Panc1 (cell line): ENCODE data around the gene CHCHD3.

ENCODE experiments used
- POLR2AphosphoS5 ChIP-seq: IDR thresholded peaks from 2 replicates; pipeline ENCODE4 v1.6.1; 2012; ENCODE audit warnings: mild to moderate bottlenecking, low read depth, low read length, moderate library complexity
- SIN3A ChIP-seq: IDR thresholded peaks from 2 replicates; pipeline ENCODE4 v1.6.1; 2012; ENCODE audit warnings: low read depth, mild to moderate bottlenecking, low read length, moderate library complexity, borderline replicate concordance; ENCODE audit not compliant: insufficient read depth
- TF ChIP-seq, protein P1 (sequence below): fragments of 450-650 bp; IDR thresholded peaks from 2 replicates; pipeline ENCODE4 v1.5.1; 2017; ENCODE audit warnings: mild to moderate bottlenecking
- TF ChIP-seq, protein P2 (sequence below), 2 experiments: IDR thresholded peaks; 2 replicates each; pipeline ENCODE4 v1.6.1; 2011 to 2012; ENCODE audit warnings: low read depth in 2 of 2, control low read depth in 1 of 2, low read length in 1 of 2, mild to moderate bottlenecking in 1 of 2, moderate library complexity in 1 of 2; ENCODE audit not compliant: insufficient read depth in 1 of 2

- TF ChIP-seq, protein P1, sequence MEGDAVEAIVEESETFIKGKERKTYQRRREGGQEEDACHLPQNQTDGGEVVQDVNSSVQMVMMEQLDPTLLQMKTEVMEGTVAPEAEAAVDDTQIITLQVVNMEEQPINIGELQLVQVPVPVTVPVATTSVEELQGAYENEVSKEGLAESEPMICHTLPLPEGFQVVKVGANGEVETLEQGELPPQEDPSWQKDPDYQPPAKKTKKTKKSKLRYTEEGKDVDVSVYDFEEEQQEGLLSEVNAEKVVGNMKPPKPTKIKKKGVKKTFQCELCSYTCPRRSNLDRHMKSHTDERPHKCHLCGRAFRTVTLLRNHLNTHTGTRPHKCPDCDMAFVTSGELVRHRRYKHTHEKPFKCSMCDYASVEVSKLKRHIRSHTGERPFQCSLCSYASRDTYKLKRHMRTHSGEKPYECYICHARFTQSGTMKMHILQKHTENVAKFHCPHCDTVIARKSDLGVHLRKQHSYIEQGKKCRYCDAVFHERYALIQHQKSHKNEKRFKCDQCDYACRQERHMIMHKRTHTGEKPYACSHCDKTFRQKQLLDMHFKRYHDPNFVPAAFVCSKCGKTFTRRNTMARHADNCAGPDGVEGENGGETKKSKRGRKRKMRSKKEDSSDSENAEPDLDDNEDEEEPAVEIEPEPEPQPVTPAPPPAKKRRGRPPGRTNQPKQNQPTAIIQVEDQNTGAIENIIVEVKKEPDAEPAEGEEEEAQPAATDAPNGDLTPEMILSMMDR, result no peak
- no peak for TF ChIP-seq POLR2AphosphoS5
- TF ChIP-seq, protein P2, sequence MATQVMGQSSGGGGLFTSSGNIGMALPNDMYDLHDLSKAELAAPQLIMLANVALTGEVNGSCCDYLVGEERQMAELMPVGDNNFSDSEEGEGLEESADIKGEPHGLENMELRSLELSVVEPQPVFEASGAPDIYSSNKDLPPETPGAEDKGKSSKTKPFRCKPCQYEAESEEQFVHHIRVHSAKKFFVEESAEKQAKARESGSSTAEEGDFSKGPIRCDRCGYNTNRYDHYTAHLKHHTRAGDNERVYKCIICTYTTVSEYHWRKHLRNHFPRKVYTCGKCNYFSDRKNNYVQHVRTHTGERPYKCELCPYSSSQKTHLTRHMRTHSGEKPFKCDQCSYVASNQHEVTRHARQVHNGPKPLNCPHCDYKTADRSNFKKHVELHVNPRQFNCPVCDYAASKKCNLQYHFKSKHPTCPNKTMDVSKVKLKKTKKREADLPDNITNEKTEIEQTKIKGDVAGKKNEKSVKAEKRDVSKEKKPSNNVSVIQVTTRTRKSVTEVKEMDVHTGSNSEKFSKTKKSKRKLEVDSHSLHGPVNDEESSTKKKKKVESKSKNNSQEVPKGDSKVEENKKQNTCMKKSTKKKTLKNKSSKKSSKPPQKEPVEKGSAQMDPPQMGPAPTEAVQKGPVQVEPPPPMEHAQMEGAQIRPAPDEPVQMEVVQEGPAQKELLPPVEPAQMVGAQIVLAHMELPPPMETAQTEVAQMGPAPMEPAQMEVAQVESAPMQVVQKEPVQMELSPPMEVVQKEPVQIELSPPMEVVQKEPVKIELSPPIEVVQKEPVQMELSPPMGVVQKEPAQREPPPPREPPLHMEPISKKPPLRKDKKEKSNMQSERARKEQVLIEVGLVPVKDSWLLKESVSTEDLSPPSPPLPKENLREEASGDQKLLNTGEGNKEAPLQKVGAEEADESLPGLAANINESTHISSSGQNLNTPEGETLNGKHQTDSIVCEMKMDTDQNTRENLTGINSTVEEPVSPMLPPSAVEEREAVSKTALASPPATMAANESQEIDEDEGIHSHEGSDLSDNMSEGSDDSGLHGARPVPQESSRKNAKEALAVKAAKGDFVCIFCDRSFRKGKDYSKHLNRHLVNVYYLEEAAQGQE (IDR thresholded peaks at IDR 0.05; ENCODE audit: insufficient read depth in 1 of 2, low read depth in 2 of 2, low read length in 1 of 2), result no peak
- TF ChIP-seq SIN3A, result no peak
These were observed 140.5 kb downstream of the CHCHD3 start for GRCh38 chr7:132941428-132941827.
